ENCODE measurements around the gene PPP1R1A. TPM values are rescaled to one million over a fixed set of nuclear protein-coding genes. Genes with fewer than 3 reads are reported as not detected.

PPP1R1A gene
- total RNA-seq, 1 donor from 2014 or later = 6.8 TPM

DNA sequence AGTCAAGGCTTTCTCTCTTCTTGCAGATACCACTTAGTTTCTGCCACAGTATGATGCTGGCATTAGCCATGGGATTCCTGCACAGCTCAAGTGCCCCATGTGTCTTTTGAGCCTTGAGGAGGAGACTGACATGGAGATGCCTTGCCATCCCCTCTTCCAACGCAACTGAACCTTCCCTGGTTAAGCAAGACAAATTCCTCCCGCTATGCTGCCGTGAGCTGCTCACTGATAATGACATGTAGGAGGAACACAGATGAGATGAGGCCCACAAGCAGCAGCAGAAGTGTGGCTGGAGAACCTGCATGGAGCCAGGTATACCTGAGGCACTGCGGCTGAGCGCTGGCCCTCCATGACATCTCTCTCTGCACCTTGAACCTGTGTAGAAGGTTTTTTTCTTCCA is 15.4 kb upstream of the PPP1R1A start:
- H3K9ac ChIP-seq (ENCODE audit: low read depth in 1 of 3, low read length in 3 of 3) = no peak overlapping the region
- H3K36me3 ChIP-seq (ENCODE audit: control insufficient read depth in 3 of 3, insufficient read depth in 3 of 3, low read length in 3 of 3) = no peaks in the 10 kb centered on the region
- H3K4me1 ChIP-seq (ENCODE audit: control insufficient read depth in 3 of 3, insufficient read depth in 3 of 3, low read length in 3 of 3) = no peaks in the 10 kb centered on the region
- no peak overlapping the region for H3K27ac ChIP-seq (ENCODE audit: low read depth, low read length)
- H3K4me3 ChIP-seq (ENCODE audit: low read length in 3 of 3) = no peak overlapping the region
- no peaks in the 10 kb centered on the region for H3K27me3 ChIP-seq (ENCODE audit: control insufficient read depth in 3 of 3, insufficient read depth in 3 of 3, low read length in 3 of 3)
- H3K9me3 ChIP-seq (ENCODE audit: control insufficient read depth in 3 of 3, low read length in 3 of 3) = no peaks in the 10 kb centered on the region

- H3K4me3 ChIP-seq (ENCODE audit: low read length in 3 of 3) = no peak overlapping the region
- no peaks in the 10 kb centered on the region for H3K4me1 ChIP-seq (ENCODE audit: control insufficient read depth in 3 of 3, insufficient read depth in 3 of 3, low read length in 3 of 3)
- no peak overlapping the region for H3K27ac ChIP-seq (ENCODE audit: low read depth, low read length)
- no peaks in the 10 kb centered on the region for H3K27me3 ChIP-seq (ENCODE audit: control insufficient read depth in 3 of 3, insufficient read depth in 3 of 3, low read length in 3 of 3)
- H3K9ac ChIP-seq (ENCODE audit: low read depth in 1 of 3, low read length in 3 of 3) = no peak overlapping the region
- H3K9me3 ChIP-seq (ENCODE audit: control insufficient read depth in 3 of 3, low read length in 3 of 3) = no peaks in the 10 kb centered on the region
- no peaks in the 10 kb centered on the region for H3K36me3 ChIP-seq (ENCODE audit: control insufficient read depth in 3 of 3, insufficient read depth in 3 of 3, low read length in 3 of 3)
Measured at GRCh38 chr12:54603173-54603814, 14.8 kb upstream of the PPP1R1A start.

- Histone ChIP-seq H3K27me3 (ENCODE audit: control insufficient read depth in 3 of 3, insufficient read depth in 3 of 3, low read length in 3 of 3) (no peaks in the 10 kb centered on the region), H3K9me3 (ENCODE audit: control insufficient read depth in 3 of 3, low read length in 3 of 3) (no peaks in the 10 kb centered on the region), H3K4me3 (ENCODE audit: low read length in 3 of 3) (no peak overlapping the region), H3K36me3 (ENCODE audit: control insufficient read depth in 3 of 3, insufficient read depth in 3 of 3, low read length in 3 of 3) (no peaks in the 10 kb centered on the region), H3K9ac (ENCODE audit: low read depth in 1 of 3, low read length in 3 of 3) (no peak overlapping the region), H3K27ac (ENCODE audit: low read depth, low read length) (no peak overlapping the region), H3K4me1 (ENCODE audit: control insufficient read depth in 3 of 3, insufficient read depth in 3 of 3, low read length in 3 of 3) (no peaks in the 10 kb centered on the region)
Measured at GRCh38 chr12:54602661-54603060, 14.2 kb upstream of the PPP1R1A start.

DNA sequence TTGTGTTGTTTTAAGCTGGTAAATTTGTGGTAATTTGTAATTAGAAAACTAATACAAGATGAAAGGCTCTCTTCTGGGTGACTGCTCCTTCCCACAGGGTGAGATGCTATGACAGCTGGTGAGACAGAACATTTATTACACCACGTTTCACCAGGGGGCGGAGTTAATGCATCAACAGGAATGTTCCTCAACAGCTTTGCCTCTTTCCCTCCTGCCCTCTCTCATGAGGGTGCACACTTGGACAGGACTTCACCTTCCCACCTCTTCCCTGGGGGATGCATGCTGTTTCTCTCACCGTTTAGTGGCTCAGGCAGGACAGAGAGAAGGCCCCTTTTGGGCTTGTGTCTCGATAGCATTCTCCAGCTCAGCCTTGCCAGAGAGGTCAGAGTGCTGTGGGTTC is 13.4 kb upstream of the PPP1R1A start:
- Histone ChIP-seq H3K4me1 (ENCODE audit: control insufficient read depth in 3 of 3, insufficient read depth in 3 of 3, low read length in 3 of 3) (no peaks in the 10 kb centered on the region), H3K9ac (ENCODE audit: low read depth in 1 of 3, low read length in 3 of 3) (no peak overlapping the region), H3K36me3 (ENCODE audit: control insufficient read depth in 3 of 3, insufficient read depth in 3 of 3, low read length in 3 of 3) (no peaks in the 10 kb centered on the region), H3K4me3 (ENCODE audit: low read length in 3 of 3) (no peak overlapping the region), H3K27ac (ENCODE audit: low read depth, low read length) (no peak overlapping the region), H3K9me3 (ENCODE audit: control insufficient read depth in 3 of 3, low read length in 3 of 3) (no peaks in the 10 kb centered on the region), H3K27me3 (ENCODE audit: control insufficient read depth in 3 of 3, insufficient read depth in 3 of 3, low read length in 3 of 3) (no peaks in the 10 kb centered on the region)

DNA sequence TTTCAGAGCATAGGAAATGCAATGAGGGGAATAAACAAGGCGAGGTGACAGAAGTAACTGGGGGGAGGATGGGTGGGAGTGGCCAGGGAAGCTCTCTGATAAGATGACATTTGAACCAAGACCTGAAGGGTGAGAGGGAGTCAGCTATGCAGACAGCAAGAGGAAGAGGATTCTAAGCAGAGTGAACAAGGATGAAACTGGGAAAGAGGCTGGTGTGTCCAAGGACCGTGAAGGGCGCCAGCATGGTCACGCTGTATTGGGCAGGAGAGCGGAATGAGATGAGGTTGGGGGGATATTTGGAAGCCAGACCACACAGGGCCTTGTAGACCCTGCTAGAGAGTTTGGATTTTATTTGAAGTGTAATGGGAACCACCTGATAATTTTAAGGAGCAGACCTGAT is 10.5 kb upstream of the PPP1R1A start:
- Histone ChIP-seq H3K9ac (ENCODE audit: low read depth in 1 of 3, low read length in 3 of 3) (no peak overlapping the region), H3K4me3 (ENCODE audit: low read length in 3 of 3) (no peak overlapping the region), H3K4me1 (ENCODE audit: control insufficient read depth in 3 of 3, insufficient read depth in 3 of 3, low read length in 3 of 3) (no peaks in the 10 kb centered on the region), H3K36me3 (ENCODE audit: control insufficient read depth in 3 of 3, insufficient read depth in 3 of 3, low read length in 3 of 3) (no peaks in the 10 kb centered on the region), H3K27me3 (ENCODE audit: control insufficient read depth in 3 of 3, insufficient read depth in 3 of 3, low read length in 3 of 3) (no peaks in the 10 kb centered on the region), H3K9me3 (ENCODE audit: control insufficient read depth in 3 of 3, low read length in 3 of 3) (no peaks in the 10 kb centered on the region), H3K27ac (ENCODE audit: low read depth, low read length) (no peak overlapping the region)

DNA sequence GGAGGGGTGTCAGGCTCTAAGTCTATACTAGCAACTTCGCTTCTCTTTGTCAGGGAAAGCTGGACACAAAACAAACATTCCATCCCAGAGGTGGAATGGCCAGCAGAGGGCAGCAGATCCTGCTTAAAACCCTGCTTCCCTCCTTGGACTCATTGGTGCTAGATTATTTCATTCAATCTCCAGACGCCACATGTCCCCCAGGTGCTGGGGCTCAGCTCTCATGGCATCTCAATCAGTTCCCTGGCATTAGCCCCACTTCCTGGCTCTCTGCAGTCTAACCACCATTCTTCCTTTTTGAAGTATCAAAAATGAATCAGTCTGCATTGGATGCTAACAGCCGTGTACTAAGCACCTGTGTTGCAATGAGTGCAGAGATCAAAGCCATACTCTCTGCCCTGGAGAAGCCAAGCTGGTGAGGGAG is 8.1 kb upstream of the PPP1R1A start:
- Histone ChIP-seq H3K9me3 (ENCODE audit: control insufficient read depth in 3 of 3, low read length in 3 of 3) (no peaks in the 10 kb centered on the region), H3K9ac (ENCODE audit: low read depth in 1 of 3, low read length in 3 of 3) (no peak overlapping the region), H3K27ac (ENCODE audit: low read depth, low read length) (no peak overlapping the region), H3K4me3 (ENCODE audit: low read length in 3 of 3) (no peak overlapping the region), H3K36me3 (ENCODE audit: control insufficient read depth in 3 of 3, insufficient read depth in 3 of 3, low read length in 3 of 3) (no peaks in the 10 kb centered on the region), H3K27me3 (ENCODE audit: control insufficient read depth in 3 of 3, insufficient read depth in 3 of 3, low read length in 3 of 3) (no peaks in the 10 kb centered on the region), H3K4me1 (ENCODE audit: control insufficient read depth in 3 of 3, insufficient read depth in 3 of 3, low read length in 3 of 3) (peaks cover 0 to 1% (median 0%) of the 10 kb centered on the region in 3 donors)

DNA sequence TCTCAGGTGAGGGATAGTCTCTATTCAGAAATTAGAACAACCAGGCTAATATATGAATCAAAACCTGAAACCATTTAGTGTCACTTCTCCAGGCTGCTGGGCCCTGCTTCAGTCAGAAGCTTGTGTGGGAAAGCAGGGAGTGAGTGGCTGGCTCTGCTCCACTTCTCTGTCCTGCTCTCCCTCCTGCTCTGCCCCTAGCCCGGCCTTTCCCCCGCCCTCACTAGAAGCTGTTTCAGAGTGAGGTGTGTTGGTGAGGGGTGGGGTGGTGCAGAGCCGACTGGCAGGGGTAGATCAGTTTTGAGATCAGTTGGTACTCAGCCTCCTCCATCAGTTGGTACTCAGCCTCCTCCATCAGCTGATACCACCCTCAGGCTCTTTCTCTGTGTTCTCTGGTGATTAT is 7.0 kb upstream of the PPP1R1A start:
- H3K4me3 ChIP-seq (ENCODE audit: low read length in 3 of 3) = no peak overlapping the region
- H3K27me3 ChIP-seq (ENCODE audit: control insufficient read depth in 3 of 3, insufficient read depth in 3 of 3, low read length in 3 of 3) = no peaks in the 10 kb centered on the region
- H3K27ac ChIP-seq (ENCODE audit: low read depth, low read length) = no peak overlapping the region
- peaks cover 3 to 12% (median 9%) of the 10 kb centered on the region in 3 donors for H3K4me1 ChIP-seq (ENCODE audit: control insufficient read depth in 3 of 3, insufficient read depth in 3 of 3, low read length in 3 of 3)
- H3K36me3 ChIP-seq (ENCODE audit: control insufficient read depth in 3 of 3, insufficient read depth in 3 of 3, low read length in 3 of 3) = no peaks in the 10 kb centered on the region
- no peaks in the 10 kb centered on the region for H3K9me3 ChIP-seq (ENCODE audit: control insufficient read depth in 3 of 3, low read length in 3 of 3)
- H3K9ac ChIP-seq (ENCODE audit: low read depth in 1 of 3, low read length in 3 of 3) = no peak overlapping the region

- no peak overlapping the region for H3K27ac ChIP-seq (ENCODE audit: low read depth, low read length)
- no peaks in the 10 kb centered on the region for H3K9me3 ChIP-seq (ENCODE audit: control insufficient read depth in 3 of 3, low read length in 3 of 3)
- peaks cover 0 to 3% (median 0%) of the 10 kb centered on the region in 3 donors for H3K27me3 ChIP-seq (ENCODE audit: control insufficient read depth in 3 of 3, insufficient read depth in 3 of 3, low read length in 3 of 3)
- H3K4me3 ChIP-seq (ENCODE audit: low read length in 3 of 3) = no peak overlapping the region
- H3K4me1 ChIP-seq (ENCODE audit: control insufficient read depth in 3 of 3, insufficient read depth in 3 of 3, low read length in 3 of 3) = peaks cover 14 to 29% (median 19%) of the 10 kb centered on the region in 3 donors
- no peak overlapping the region for H3K9ac ChIP-seq (ENCODE audit: low read depth in 1 of 3, low read length in 3 of 3)
- H3K36me3 ChIP-seq (ENCODE audit: control insufficient read depth in 3 of 3, insufficient read depth in 3 of 3, low read length in 3 of 3) = no peaks in the 10 kb centered on the region
Measured at GRCh38 chr12:54593725-54594124, 5.3 kb upstream of the PPP1R1A start.

- Histone ChIP-seq H3K27ac (ENCODE audit: low read depth, low read length) (no peak overlapping the region), H3K27me3 (ENCODE audit: control insufficient read depth in 3 of 3, insufficient read depth in 3 of 3, low read length in 3 of 3) (peaks cover 0 to 5% (median under 1%) of the 10 kb centered on the region in 3 donors), H3K9me3 (ENCODE audit: control insufficient read depth in 3 of 3, low read length in 3 of 3) (no peaks in the 10 kb centered on the region), H3K4me3 (ENCODE audit: low read length in 3 of 3) (no peak overlapping the region), H3K4me1 (ENCODE audit: control insufficient read depth in 3 of 3, insufficient read depth in 3 of 3, low read length in 3 of 3) (peaks cover 15 to 32% (median 19%) of the 10 kb centered on the region in 3 donors), H3K9ac (ENCODE audit: low read depth in 1 of 3, low read length in 3 of 3) (no peak overlapping the region), H3K36me3 (ENCODE audit: control insufficient read depth in 3 of 3, insufficient read depth in 3 of 3, low read length in 3 of 3) (no peaks in the 10 kb centered on the region)
Measured at GRCh38 chr12:54593135-54593534, 4.7 kb upstream of the PPP1R1A start.

DNA sequence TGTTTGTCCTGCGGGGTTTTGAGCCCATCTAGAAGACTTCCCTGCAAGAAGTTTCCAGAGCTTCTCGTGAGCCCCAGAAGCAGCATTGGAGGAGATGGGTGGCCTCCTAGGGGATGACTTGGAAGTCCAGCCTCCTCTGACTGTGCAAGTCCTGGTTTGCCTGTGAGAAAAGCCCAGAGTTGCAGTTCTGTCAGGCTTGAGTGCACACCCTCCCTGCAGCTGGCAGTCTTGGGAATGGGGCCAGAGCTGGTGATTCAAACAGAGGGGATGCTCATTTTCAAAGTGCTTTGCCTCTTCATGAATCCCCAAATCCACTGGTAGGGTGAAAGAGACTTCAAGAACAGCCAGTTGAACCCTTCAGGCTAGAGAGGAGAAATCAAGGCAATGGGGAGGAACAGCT is 3.9 kb upstream of the PPP1R1A start:
- H3K9ac ChIP-seq (ENCODE audit: low read depth in 1 of 3, low read length in 3 of 3) = no peak overlapping the region
- H3K4me3 ChIP-seq (ENCODE audit: low read length in 3 of 3) = no peak overlapping the region
- H3K36me3 ChIP-seq (ENCODE audit: control insufficient read depth in 3 of 3, insufficient read depth in 3 of 3, low read length in 3 of 3) = no peaks in the 10 kb centered on the region
- H3K9me3 ChIP-seq (ENCODE audit: control insufficient read depth in 3 of 3, low read length in 3 of 3) = no peaks in the 10 kb centered on the region
- H3K27ac ChIP-seq (ENCODE audit: low read depth, low read length) = no peak overlapping the region
- H3K27me3 ChIP-seq (ENCODE audit: control insufficient read depth in 3 of 3, insufficient read depth in 3 of 3, low read length in 3 of 3) = peaks cover 0 to 6% (median 3%) of the 10 kb centered on the region in 3 donors
- H3K4me1 ChIP-seq (ENCODE audit: control insufficient read depth in 3 of 3, insufficient read depth in 3 of 3, low read length in 3 of 3) = peaks cover 17 to 40% (median 21%) of the 10 kb centered on the region in 3 donors

Measured in skeletal muscle tissue (tissue), 4 donors.